HCT116 (cell line): Measurements from ENCODE around the gene ZNF488. TPM values are rescaled to one million over a fixed set of nuclear protein-coding genes. Genes with fewer than 3 reads are reported as not detected.

Source experiments
- ATAC-seq: fragments of 200-7000 bp; cut with Tn5 transposase; 2 replicates; pipeline ENCODE4 v1.9.1; 2020; ENCODE audit warnings: mild to moderate bottlenecking, moderate library complexity
- BruUV-seq: library from RNA; stranded (reverse); fragments of 400-500 nt; replicated peaks from 2 replicates; lab custom pipeline; 2021; lab: Mats Ljungman, UMichigan
- CTCF ChIA-PET: fragments of 300-600 bp; sonication (Branson Sonifier 250); formaldehyde crosslinking; loops from one replicate; lab custom pipeline; 2021; ENCODE audit warnings: antibody characterized with exemption; lab: Charles Lee
- POLR2A ChIA-PET: fragments of 300-600, 350-600 bp; sonication (Branson Sonifier 250); formaldehyde crosslinking; loops from one replicate; lab custom pipeline; 2021; ENCODE audit warnings: antibody characterized with exemption; lab: Charles Lee
- RAD21 ChIA-PET, 2 experiments: fragments of 300-600 bp; sonication (Branson Sonifier 250); formaldehyde crosslinking; loops; one replicate each; lab custom pipeline; 2023; ENCODE audit warnings: low total read pairs in 2 of 2; ENCODE audit not compliant: uncharacterized antibody in 2 of 2, unreplicated experiment in 2 of 2, low non-redundant PET in 1 of 2; lab: Charles Lee
- DNase-seq: peaks from one replicate; pipeline ENCODE4 v3.0.0-alpha.2; 2010; ENCODE audit warnings: low read depth, low spot score
- H2AFZ ChIP-seq: fragments of 200-600 bp; shearing (Covaris generic), sonication (generic); 2 replicates; pipeline ENCODE4 v1.6.1; 2017; ENCODE audit warnings: low read depth, mixed run types, mixed read lengths, antibody characterized with exemption, low read length; ENCODE audit not compliant: poor library complexity, severe bottlenecking
- H3K27ac ChIP-seq: 2 replicates; pipeline ENCODE4 v1.5.1; 2012; ENCODE audit warnings: low read depth, low read length
- H3K27me3 ChIP-seq: fragments of 200-600 bp; sonication (generic); 2 replicates; pipeline ENCODE4 v1.6.1; 2016; ENCODE audit warnings: mixed run types, low read length, mixed read lengths; ENCODE audit not compliant: insufficient read depth
- H3K36me3 ChIP-seq, 2 experiments: fragments of 200-500 bp in 1 of 2; fragments of 200-600 bp in 1 of 2; sonication (Bioruptor generic) in 1 of 2; sonication (generic) in 1 of 2; 2 replicates each; pipeline versions ENCODE4 v1.5.1 to v1.6.1; 2014 to 2016; ENCODE audit warnings: low read length in 2 of 2, inconsistent platforms in 1 of 2, mixed read lengths in 1 of 2, mixed run types in 1 of 2; ENCODE audit not compliant: insufficient read depth in 2 of 2, control insufficient read depth in 1 of 2
- H3K4me1 ChIP-seq, 2 experiments: fragments of 200-600 bp in 1 of 2; sonication (generic) in 1 of 2; 2 replicates each; pipeline versions ENCODE4 v1.5.1 to v1.6.1; 2012 to 2017; ENCODE audit warnings: low read length in 2 of 2, inconsistent platforms in 1 of 2, mild to moderate bottlenecking in 1 of 2, mixed read lengths in 1 of 2, mixed run types in 1 of 2, moderate library complexity in 1 of 2; ENCODE audit not compliant: insufficient read depth in 2 of 2, control insufficient read depth in 1 of 2
- H3K4me2 ChIP-seq: fragments of 200-600 bp; sonication (generic); 2 replicates; pipeline ENCODE4 v1.6.1; 2017; ENCODE audit warnings: mixed run types, low read length, mixed read lengths
- H3K4me3 ChIP-seq, 2 experiments: fragments of 200-600 bp in 1 of 2; sonication (generic) in 1 of 2; replicated peaks in 1 of 2; 2 replicates each; pipeline ENCODE4 v1.5.1; 2011 to 2016; ENCODE audit warnings: low read length in 2 of 2, control low read depth in 1 of 2, low read depth in 1 of 2, mild to moderate bottlenecking in 1 of 2, mixed read lengths in 1 of 2, mixed run types in 1 of 2
- H3K79me2 ChIP-seq: fragments of 200-600 bp; sonication (generic); 2 replicates; pipeline ENCODE4 v1.6.1; 2017; ENCODE audit warnings: mild to moderate bottlenecking, mixed run types, low read length, moderate library complexity, mixed read lengths; ENCODE audit not compliant: insufficient read depth
- H3K9ac ChIP-seq: fragments of 200-600 bp; sonication (generic); 2 replicates; pipeline ENCODE4 v1.6.1; 2016; ENCODE audit warnings: low read length, mixed read lengths
- H3K9me2 ChIP-seq: fragments of 200-600 bp; sonication (generic), shearing (Covaris generic); 2 replicates; pipeline ENCODE4 v1.6.1; 2017; ENCODE audit warnings: mixed run types, mild to moderate bottlenecking, moderate library complexity; ENCODE audit not compliant: insufficient read depth
- H3K9me3 ChIP-seq, 2 experiments: fragments of 200-500 bp in 1 of 2; fragments of 200-600 bp in 1 of 2; sonication (Bioruptor generic) in 1 of 2; sonication (generic) in 1 of 2; 2 replicates each; pipeline ENCODE4 v1.6.1; 2014 to 2017; ENCODE audit warnings: low read length in 2 of 2, mixed read lengths in 2 of 2, inconsistent platforms in 1 of 2, low read depth in 1 of 2, mild to moderate bottlenecking in 1 of 2, mixed run types in 1 of 2, moderate library complexity in 1 of 2; ENCODE audit not compliant: control insufficient read depth in 1 of 2, insufficient read depth in 1 of 2
- H4K20me1 ChIP-seq: fragments of 200-600 bp; sonication (generic), shearing (Covaris generic); 2 replicates; pipeline ENCODE4 v1.6.1; 2017; ENCODE audit warnings: mixed run types, mild to moderate bottlenecking, moderate library complexity; ENCODE audit not compliant: insufficient read depth
- CEBPB ChIP-seq: IDR thresholded peaks from 2 replicates; pipeline ENCODE4 v1.6.1; 2012; ENCODE audit warnings: low read depth
- EGR1 ChIP-seq: IDR thresholded peaks from 2 replicates; pipeline ENCODE4 v1.6.1; 2012; ENCODE audit warnings: low read depth
- ELF1 ChIP-seq: IDR thresholded peaks from 2 replicates; pipeline ENCODE4 v1.6.1; 2012; ENCODE audit warnings: low read depth, borderline replicate concordance
- JUND ChIP-seq: IDR thresholded peaks from 2 replicates; pipeline ENCODE4 v1.6.1; 2012
- POLR2A ChIP-seq: IDR thresholded peaks from 2 replicates; pipeline ENCODE4 v1.7.0; 2011; ENCODE audit warnings: borderline replicate concordance; ENCODE audit not compliant: insufficient read depth, insufficient read length; ENCODE audit errors: extremely low read depth
- POLR2AphosphoS5 ChIP-seq: IDR thresholded peaks from 2 replicates; pipeline ENCODE4 v1.6.1; 2011; ENCODE audit warnings: mild to moderate bottlenecking, low read depth, low read length, moderate library complexity
- RAD21 ChIP-seq: IDR thresholded peaks from 2 replicates; pipeline ENCODE4 v1.6.1; 2012; ENCODE audit warnings: low read depth, mild to moderate bottlenecking
- YY1 ChIP-seq: IDR thresholded peaks from 2 replicates; pipeline ENCODE4 v1.6.1; 2011; ENCODE audit warnings: low read length, low read depth, moderate library complexity, mild to moderate bottlenecking; ENCODE audit not compliant: insufficient replicate concordance; ENCODE audit errors: extremely low read depth
- intact Hi-C: fragments of 100-400 bp; cut with micrococcal nuclease; formaldehyde crosslinking; loops from 2 replicates; pipeline ENCODE4 v1.10.0; 2022
- total RNA-seq: library from RNA; stranded (reverse); gene quantifications from one replicate; pipeline ENCODE4 v1.2.1, GENCODE V29; 2021; ENCODE audit not compliant: unreplicated experiment
- TF ChIP-seq, protein P1 (sequence below): IDR thresholded peaks from 2 replicates; pipeline ENCODE4 v1.6.1; 2012; ENCODE audit warnings: low read depth

The ZNF488 gene
- total RNA-seq, 1 experiment from 2014 or later: 3.9 TPM

DNA sequence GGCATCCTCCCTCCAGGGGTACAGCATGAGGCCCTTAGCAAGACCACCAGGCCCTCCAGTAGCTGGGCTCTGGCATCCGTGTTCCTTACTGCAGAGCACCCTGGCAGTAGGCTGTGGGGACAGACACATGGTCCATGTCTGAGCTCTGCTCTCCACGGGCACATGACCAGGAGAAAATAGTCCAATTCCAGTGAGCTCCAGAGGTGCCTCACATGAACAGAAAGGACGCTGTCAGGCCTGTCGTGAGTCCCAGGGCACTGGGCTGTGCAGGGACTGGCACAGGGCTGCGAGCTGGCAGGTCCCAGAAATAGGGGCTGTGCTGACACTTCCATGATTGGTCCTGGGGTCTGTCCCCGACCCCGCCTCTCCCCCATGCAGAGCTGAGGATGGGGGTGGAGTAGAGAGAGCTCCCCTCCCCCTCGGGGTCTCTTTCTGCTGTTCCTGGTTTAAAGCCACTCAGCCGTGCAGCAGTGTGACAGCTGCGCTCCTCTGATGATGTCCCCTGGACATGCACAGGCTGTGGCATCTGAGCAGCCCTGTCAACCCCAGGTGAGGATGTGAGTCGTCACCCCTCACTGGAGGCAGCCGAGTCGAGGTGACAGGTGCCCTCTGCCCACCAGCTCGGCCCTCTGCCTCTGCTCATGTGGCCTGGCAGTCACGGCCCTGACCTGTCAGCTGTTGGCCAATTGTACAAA, 25.2 kb upstream of the ZNF488 start:
- DNase-seq: no peak
- Histone ChIP-seq H3K9me2 (no peaks in the 10 kb centered on the region), H3K79me2 (no peaks in the 10 kb centered on the region), H3K36me3 (no peaks in the 10 kb centered on the region), H3K4me3 (no peak overlapping the region), H3K9ac (no peak overlapping the region), H3K4me2 (no peak overlapping the region; the same call in 1 of the 2 replicates), H4K20me1 (no peaks in the 10 kb centered on the region), H3K27ac (no peak overlapping the region; the same call in 1 of the 2 replicates), H2AFZ (no peak overlapping the region), H3K4me1 (peaks cover 48 to 85% of the 10 kb centered on the region in 2 experiments), H3K9me3 (no peaks in the 10 kb centered on the region), H3K27me3 (no peaks in the 10 kb centered on the region)
- ChIA-PET CTCF (no interaction called here), POLR2A (no interaction called here), RAD21 (no interaction called here)
- ATAC-seq: no peak
- intact Hi-C loops: no loop called here
- no TSS peak for BruUV-seq
- no peak for TF ChIP-seq EGR1
- no peak for TF ChIP-seq JUND
- no peak for TF ChIP-seq ELF1
- no peak for TF ChIP-seq RAD21
- TF ChIP-seq YY1: no peak
- no peak for TF ChIP-seq CEBPB
- no peak for TF ChIP-seq POLR2A
- TF ChIP-seq, protein P1, sequence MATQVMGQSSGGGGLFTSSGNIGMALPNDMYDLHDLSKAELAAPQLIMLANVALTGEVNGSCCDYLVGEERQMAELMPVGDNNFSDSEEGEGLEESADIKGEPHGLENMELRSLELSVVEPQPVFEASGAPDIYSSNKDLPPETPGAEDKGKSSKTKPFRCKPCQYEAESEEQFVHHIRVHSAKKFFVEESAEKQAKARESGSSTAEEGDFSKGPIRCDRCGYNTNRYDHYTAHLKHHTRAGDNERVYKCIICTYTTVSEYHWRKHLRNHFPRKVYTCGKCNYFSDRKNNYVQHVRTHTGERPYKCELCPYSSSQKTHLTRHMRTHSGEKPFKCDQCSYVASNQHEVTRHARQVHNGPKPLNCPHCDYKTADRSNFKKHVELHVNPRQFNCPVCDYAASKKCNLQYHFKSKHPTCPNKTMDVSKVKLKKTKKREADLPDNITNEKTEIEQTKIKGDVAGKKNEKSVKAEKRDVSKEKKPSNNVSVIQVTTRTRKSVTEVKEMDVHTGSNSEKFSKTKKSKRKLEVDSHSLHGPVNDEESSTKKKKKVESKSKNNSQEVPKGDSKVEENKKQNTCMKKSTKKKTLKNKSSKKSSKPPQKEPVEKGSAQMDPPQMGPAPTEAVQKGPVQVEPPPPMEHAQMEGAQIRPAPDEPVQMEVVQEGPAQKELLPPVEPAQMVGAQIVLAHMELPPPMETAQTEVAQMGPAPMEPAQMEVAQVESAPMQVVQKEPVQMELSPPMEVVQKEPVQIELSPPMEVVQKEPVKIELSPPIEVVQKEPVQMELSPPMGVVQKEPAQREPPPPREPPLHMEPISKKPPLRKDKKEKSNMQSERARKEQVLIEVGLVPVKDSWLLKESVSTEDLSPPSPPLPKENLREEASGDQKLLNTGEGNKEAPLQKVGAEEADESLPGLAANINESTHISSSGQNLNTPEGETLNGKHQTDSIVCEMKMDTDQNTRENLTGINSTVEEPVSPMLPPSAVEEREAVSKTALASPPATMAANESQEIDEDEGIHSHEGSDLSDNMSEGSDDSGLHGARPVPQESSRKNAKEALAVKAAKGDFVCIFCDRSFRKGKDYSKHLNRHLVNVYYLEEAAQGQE: no peak
- TF ChIP-seq POLR2AphosphoS5: no peak
